Measurements from ENCODE around the gene IFT25.

IFT25 gene

GRCh38 chr1:53968125-53968513 is 22.6 kb upstream of the IFT25 start:
- no peaks in the 10 kb centered on the region for H3K27me3 Mint-ChIP-seq
- no peak overlapping the region for H3K27ac Mint-ChIP-seq
- H3K9me3 Mint-ChIP-seq = no peaks in the 10 kb centered on the region
- ATAC-seq (replicated peaks) (no peak), DNase-seq (no peak)
- H3K4me1 Mint-ChIP-seq (ENCODE audit: low read depth in 2 of 2) = no peaks in the 10 kb centered on the region
- H3K36me3 Mint-ChIP-seq (ENCODE audit: insufficient read depth) = peaks cover 24% of the 10 kb centered on the region
- no peak overlapping the region for H3K4me3 Mint-ChIP-seq

- peaks cover 24% of the 10 kb centered on the region for H3K36me3 Mint-ChIP-seq (ENCODE audit: insufficient read depth)
- H3K9me3 Mint-ChIP-seq = no peaks in the 10 kb centered on the region
- no peaks in the 10 kb centered on the region for H3K4me1 Mint-ChIP-seq (ENCODE audit: low read depth in 2 of 2)
- peak overlapping the region in 1 of 2 donors; percentile 38 for H3K27ac Mint-ChIP-seq
- H3K4me3 Mint-ChIP-seq = no peak overlapping the region
- no peaks in the 10 kb centered on the region for H3K27me3 Mint-ChIP-seq
- DNase-seq (no peak), ATAC-seq (replicated peaks) (no peak)
Observed at GRCh38 chr1:53967409-53968124, 22.1 kb upstream of the IFT25 start.

GRCh38 chr1:53966794-53967193 is 21.3 kb upstream of the IFT25 start:
- Mint-ChIP-seq H3K27me3 (no peaks in the 10 kb centered on the region), H3K4me3 (no peak overlapping the region), H3K36me3 (ENCODE audit: insufficient read depth) (peaks cover 24% of the 10 kb centered on the region), H3K4me1 (ENCODE audit: low read depth in 2 of 2) (no peaks in the 10 kb centered on the region), H3K9me3 (no peaks in the 10 kb centered on the region), H3K27ac (peak overlapping the region in 1 of 2 donors; percentile 58)
- no peak for DNase-seq
- no peak for ATAC-seq (replicated peaks)

GRCh38 chr1:53964109-53964508 is 18.6 kb upstream of the IFT25 start:
- DNase-seq = no peak
- no peak for ATAC-seq (replicated peaks)
- Mint-ChIP-seq H3K36me3 (ENCODE audit: insufficient read depth) (peaks cover 34% of the 10 kb centered on the region), H3K27me3 (no peaks in the 10 kb centered on the region), H3K9me3 (no peaks in the 10 kb centered on the region), H3K27ac (no peak overlapping the region), H3K4me3 (no peak overlapping the region), H3K4me1 (ENCODE audit: low read depth in 2 of 2) (no peaks in the 10 kb centered on the region)

- no peak for ATAC-seq (replicated peaks)
- H3K4me1 Mint-ChIP-seq (ENCODE audit: low read depth in 2 of 2) = no peaks in the 10 kb centered on the region
- H3K27ac Mint-ChIP-seq = no peak overlapping the region
- no peaks in the 10 kb centered on the region for H3K27me3 Mint-ChIP-seq
- H3K36me3 Mint-ChIP-seq (ENCODE audit: insufficient read depth) = peaks cover 34% of the 10 kb centered on the region
- no peak for DNase-seq
- no peaks in the 10 kb centered on the region for H3K9me3 Mint-ChIP-seq
- no peak overlapping the region for H3K4me3 Mint-ChIP-seq
Observed at GRCh38 chr1:53963460-53963859, 18.0 kb upstream of the IFT25 start.

- Mint-ChIP-seq H3K27me3 (no peaks in the 10 kb centered on the region), H3K27ac (no peak overlapping the region), H3K9me3 (no peaks in the 10 kb centered on the region), H3K4me1 (ENCODE audit: low read depth in 2 of 2) (no peaks in the 10 kb centered on the region), H3K4me3 (no peak overlapping the region), H3K36me3 (ENCODE audit: insufficient read depth) (peaks cover 29% of the 10 kb centered on the region)
- no peak for ATAC-seq (replicated peaks)
- DNase-seq = no peak
Observed at GRCh38 chr1:53962395-53962794, 16.9 kb upstream of the IFT25 start.

GRCh38 chr1:53959664-53960250 is 14.3 kb upstream of the IFT25 start:
- H3K27me3 Mint-ChIP-seq = no peaks in the 10 kb centered on the region
- DNase-seq (peak; percentile 32 to 52 (median 45)), ATAC-seq (replicated peaks) (peak; percentile 75)
- H3K36me3 Mint-ChIP-seq (ENCODE audit: insufficient read depth) = peaks cover 22% of the 10 kb centered on the region
- H3K4me1 Mint-ChIP-seq (ENCODE audit: low read depth in 2 of 2) = peaks cover 0 to 3% of the 10 kb centered on the region in 2 donors
- H3K9me3 Mint-ChIP-seq = no peaks in the 10 kb centered on the region
- no peak overlapping the region for H3K27ac Mint-ChIP-seq
- H3K4me3 Mint-ChIP-seq = no peak overlapping the region

GRCh38 chr1:53957194-53957818 is 11.8 kb upstream of the IFT25 start:
- Mint-ChIP-seq H3K9me3 (no peaks in the 10 kb centered on the region), H3K36me3 (ENCODE audit: insufficient read depth) (peaks cover 21% of the 10 kb centered on the region)
- ATAC-seq (replicated peaks) = no peak

GRCh38 chr1:53956308-53957168 is 11.0 kb upstream of the IFT25 start:
- Mint-ChIP-seq H3K4me3 (no peak overlapping the region), H3K36me3 (ENCODE audit: insufficient read depth) (peaks cover 25% of the 10 kb centered on the region), H3K4me1 (ENCODE audit: low read depth in 2 of 2) (peaks cover 0 to 3% of the 10 kb centered on the region in 2 donors), H3K27me3 (no peaks in the 10 kb centered on the region), H3K9me3 (no peaks in the 10 kb centered on the region), H3K27ac (no peak overlapping the region)
- DNase-seq (no peak), ATAC-seq (replicated peaks) (no peak)

More at GRCh38 chr1:53957194-53957818, 11.8 kb upstream of the IFT25 start:
- Mint-ChIP-seq H3K27me3 (no peaks in the 10 kb centered on the region), H3K4me1 (ENCODE audit: low read depth in 2 of 2) (peaks cover 0 to 3% of the 10 kb centered on the region in 2 donors), H3K27ac (no peak overlapping the region), H3K4me3 (no peak overlapping the region)
- DNase-seq = no peak

- Mint-ChIP-seq H3K27ac (no peak overlapping the region), H3K9me3 (no peaks in the 10 kb centered on the region), H3K4me1 (ENCODE audit: low read depth in 2 of 2) (peaks cover 0 to 3% of the 10 kb centered on the region in 2 donors), H3K4me3 (no peak overlapping the region), H3K36me3 (ENCODE audit: insufficient read depth) (peaks cover 15% of the 10 kb centered on the region), H3K27me3 (no peaks in the 10 kb centered on the region)
- ATAC-seq (replicated peaks) (no peak), DNase-seq (no peak)
Observed at GRCh38 chr1:53954128-53954527, 8.6 kb upstream of the IFT25 start.

GRCh38 chr1:53951697-53952096 is 6.2 kb upstream of the IFT25 start:
- peaks cover 8% of the 10 kb centered on the region in 2 donors for H3K4me1 Mint-ChIP-seq (ENCODE audit: low read depth in 2 of 2)
- peak overlapping the region in 1 of 2 donors; percentile 80 for H3K27ac Mint-ChIP-seq
- no peaks in the 10 kb centered on the region for H3K9me3 Mint-ChIP-seq
- DNase-seq (no peak), ATAC-seq (replicated peaks) (no peak)
- H3K36me3 Mint-ChIP-seq (ENCODE audit: insufficient read depth) = peaks cover 15% of the 10 kb centered on the region
- no peaks in the 10 kb centered on the region for H3K27me3 Mint-ChIP-seq
- no peak overlapping the region for H3K4me3 Mint-ChIP-seq

- Mint-ChIP-seq H3K9me3 (no peaks in the 10 kb centered on the region), H3K27me3 (no peaks in the 10 kb centered on the region), H3K36me3 (ENCODE audit: insufficient read depth) (peaks cover 19% of the 10 kb centered on the region), H3K4me1 (ENCODE audit: low read depth in 2 of 2) (peaks cover 14 to 19% of the 10 kb centered on the region in 2 donors), H3K4me3 (no peak overlapping the region), H3K27ac (no peak overlapping the region)
- DNase-seq (no peak), ATAC-seq (replicated peaks) (no peak)
Observed at GRCh38 chr1:53949023-53949990, 3.8 kb upstream of the IFT25 start.

All from effector memory CD8-positive, alpha-beta T cell (primary cell).